Osteocyte (in vitro differentiated cells): Measurements from ENCODE around the gene AIMP1. TPM values are rescaled to one million over a fixed set of nuclear protein-coding genes. Genes with fewer than 3 reads are reported as not detected.

Experiments
- DNase-seq: peaks from one replicate; pipeline ENCODE4 v3.0.0; 2021; ENCODE audit warnings: mixed read lengths; ENCODE audit not compliant: unreplicated experiment; ENCODE audit errors: extremely low spot score
- H3K27ac Mint-ChIP-seq: one replicate; pipeline ENCODE4 v1.8.0; 2021; ENCODE audit warnings: mild to moderate bottlenecking, mixed read lengths; ENCODE audit not compliant: unreplicated experiment
- H3K27me3 Mint-ChIP-seq: one replicate; pipeline ENCODE4 v1.8.0; 2021; ENCODE audit warnings: mixed read lengths; ENCODE audit not compliant: unreplicated experiment
- H3K36me3 Mint-ChIP-seq: one replicate; pipeline ENCODE4 v1.8.0; 2021; ENCODE audit warnings: mixed read lengths; ENCODE audit not compliant: unreplicated experiment
- H3K4me1 Mint-ChIP-seq: one replicate; pipeline ENCODE4 v1.8.0; 2021; ENCODE audit warnings: mixed read lengths; ENCODE audit not compliant: unreplicated experiment
- H3K4me3 Mint-ChIP-seq: one replicate; pipeline ENCODE4 v1.8.0; 2021; ENCODE audit warnings: mild to moderate bottlenecking, moderate library complexity, mixed read lengths; ENCODE audit not compliant: unreplicated experiment
- H3K9me3 Mint-ChIP-seq: one replicate; pipeline ENCODE4 v1.8.0; 2021; ENCODE audit warnings: mixed read lengths; ENCODE audit not compliant: unreplicated experiment
- CTCF ChIP-seq: fragments of 200-600 bp; sonication (generic); IDR thresholded peaks from 2 replicates; pipeline ENCODE4 v1.5.0; 2021; ENCODE audit warnings: antibody characterized with exemption, mild to moderate bottlenecking, moderate library complexity
- total RNA-seq: library from RNA; stranded (reverse); gene quantifications from 2 replicates; pipeline ENCODE4 v1.2.1, GENCODE V29; 2021

The AIMP1 gene
- total RNA-seq, 1 donor from 2014 or later = 41.2 TPM

GRCh38 chr4:106337916-106338315 lies 21.6 kb downstream of the AIMP1 start:
- peaks cover 33% of the 10 kb centered on the region for H3K9me3 Mint-ChIP-seq
- no peak overlapping the region for H3K27ac Mint-ChIP-seq
- H3K4me3 Mint-ChIP-seq = no peak overlapping the region
- no peaks in the 10 kb centered on the region for H3K27me3 Mint-ChIP-seq
- no peak for DNase-seq
- H3K4me1 Mint-ChIP-seq = peaks cover 7% of the 10 kb centered on the region
- no peak for TF ChIP-seq CTCF
- H3K36me3 Mint-ChIP-seq = peaks cover 73% of the 10 kb centered on the region

DNA sequence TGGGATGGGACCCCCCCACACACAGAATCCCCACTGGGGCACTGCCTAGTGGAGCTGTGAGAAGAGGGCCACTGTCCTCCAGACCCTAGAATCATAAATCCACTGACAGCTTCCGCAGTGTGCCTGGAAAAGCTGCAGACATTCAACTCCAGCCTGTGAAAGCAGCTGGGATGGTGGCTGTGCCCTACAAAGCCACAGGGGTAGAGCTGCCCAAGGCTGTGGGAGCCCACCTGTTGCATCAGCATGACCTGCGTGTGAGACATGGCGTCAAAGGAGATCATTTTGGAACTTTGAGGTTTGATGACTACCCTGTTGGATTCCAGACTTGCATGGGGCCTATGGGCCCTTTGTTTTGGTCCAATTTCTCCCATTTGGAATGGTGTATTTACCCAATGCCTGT lies 22.3 kb downstream of the AIMP1 start:
- no peak for DNase-seq
- Mint-ChIP-seq H3K27me3 (no peaks in the 10 kb centered on the region), H3K27ac (no peak overlapping the region), H3K4me1 (peaks cover 5% of the 10 kb centered on the region), H3K4me3 (no peak overlapping the region), H3K9me3 (peaks cover 33% of the 10 kb centered on the region), H3K36me3 (peaks cover 68% of the 10 kb centered on the region)
- no peak for TF ChIP-seq CTCF

DNA sequence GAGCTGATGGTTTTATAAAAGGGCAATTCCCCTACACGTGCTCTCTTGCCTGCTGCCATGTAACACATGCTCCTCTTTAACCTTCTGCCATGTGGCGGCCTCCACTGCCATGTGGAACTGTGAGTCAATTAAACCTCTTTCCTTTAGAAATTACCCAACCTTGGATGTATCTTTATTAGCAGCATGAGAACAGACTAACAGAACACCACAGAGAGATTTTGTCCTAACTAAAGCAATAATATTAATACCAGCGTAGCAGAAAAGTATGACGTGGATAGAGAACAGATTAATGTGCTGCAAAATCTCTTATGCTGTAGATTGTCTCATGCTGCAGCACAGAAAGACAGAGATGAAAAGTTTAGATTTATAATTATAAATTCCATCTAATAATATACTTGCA lies 23.1 kb downstream of the AIMP1 start:
- no peak for DNase-seq
- Mint-ChIP-seq H3K9me3 (peaks cover 33% of the 10 kb centered on the region), H3K27ac (no peak overlapping the region), H3K36me3 (peaks cover 65% of the 10 kb centered on the region), H3K27me3 (no peaks in the 10 kb centered on the region), H3K4me1 (peaks cover 5% of the 10 kb centered on the region), H3K4me3 (no peak overlapping the region)
- no peak for TF ChIP-seq CTCF

DNA sequence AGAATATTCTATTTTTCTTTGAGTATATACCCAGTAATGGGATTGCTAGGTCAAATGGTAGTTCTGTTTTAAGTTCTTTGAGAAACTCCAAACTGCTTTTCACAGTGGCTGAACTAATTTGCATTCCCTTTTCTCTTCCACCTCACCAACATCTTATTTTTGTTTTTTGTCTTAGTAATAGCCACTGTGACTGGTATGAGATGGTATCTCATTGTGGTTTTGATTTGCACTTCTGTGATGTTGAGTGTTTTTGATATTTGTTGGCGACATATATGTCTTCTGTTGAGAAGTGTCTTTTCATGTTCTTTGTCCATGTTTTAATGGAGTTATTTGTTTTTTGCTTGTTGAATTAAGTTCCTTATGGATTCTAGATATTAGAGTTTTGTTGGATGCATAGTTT lies 24.4 kb downstream of the AIMP1 start:
- Mint-ChIP-seq H3K27me3 (no peaks in the 10 kb centered on the region), H3K27ac (no peak overlapping the region), H3K36me3 (peaks cover 58% of the 10 kb centered on the region), H3K4me1 (peaks cover 2% of the 10 kb centered on the region), H3K4me3 (no peak overlapping the region), H3K9me3 (peaks cover 33% of the 10 kb centered on the region)
- TF ChIP-seq CTCF = no peak
- no peak for DNase-seq

GRCh38 chr4:106343865-106344646 lies 27.7 kb downstream of the AIMP1 start:
- peaks cover 21% of the 10 kb centered on the region for H3K9me3 Mint-ChIP-seq
- no peak for DNase-seq
- no peak for TF ChIP-seq CTCF
- no peak overlapping the region for H3K4me3 Mint-ChIP-seq
- no peak overlapping the region for H3K27ac Mint-ChIP-seq
- H3K36me3 Mint-ChIP-seq = peaks cover 32% of the 10 kb centered on the region
- H3K4me1 Mint-ChIP-seq = peaks cover 2% of the 10 kb centered on the region
- H3K27me3 Mint-ChIP-seq = no peaks in the 10 kb centered on the region
